ENCODE measurements around the gene RPS6KA2. TPM values are rescaled to one million over a fixed set of nuclear protein-coding genes. Genes with fewer than 3 reads are reported as not detected.
"Not testable (repeated sequence)": the region's sequence is repeated elsewhere in the genome, so short reads cannot be mapped to it uniquely, and the experiment has no call there.

Gene RPS6KA2
- total RNA-seq, 2 donors from 2014 or later: 78.6 to 131 TPM

DNA sequence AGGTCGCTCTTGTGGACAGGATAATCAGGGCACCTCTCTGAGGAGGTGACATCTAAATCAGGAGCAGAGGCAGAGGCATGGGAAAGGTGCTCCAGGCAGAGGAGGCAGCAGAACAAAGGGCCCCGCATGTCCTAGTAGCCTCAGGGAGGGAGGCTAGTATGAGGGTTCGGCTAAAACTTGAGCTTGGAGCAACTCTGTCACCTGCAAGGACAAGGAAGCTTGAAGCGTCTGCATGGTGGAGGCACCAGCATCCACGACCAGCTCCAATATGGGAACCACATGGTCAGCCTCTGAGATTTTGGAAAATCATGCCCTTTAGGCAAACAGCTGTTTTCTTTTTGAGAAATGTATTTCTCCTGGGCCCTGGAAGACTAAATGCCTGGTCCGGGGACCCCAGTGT is 231.3 kb downstream of the RPS6KA2 start:
- Histone ChIP-seq H3K27me3 (no peaks in the 10 kb centered on the region), H3K27ac (no peak overlapping the region), H3K9me3 (no peaks in the 10 kb centered on the region), H3K4me3 (no peak overlapping the region), H3K36me3 (no peaks in the 10 kb centered on the region), H3K4me1 (no peaks in the 10 kb centered on the region)
- TF ChIP-seq, protein P1, sequence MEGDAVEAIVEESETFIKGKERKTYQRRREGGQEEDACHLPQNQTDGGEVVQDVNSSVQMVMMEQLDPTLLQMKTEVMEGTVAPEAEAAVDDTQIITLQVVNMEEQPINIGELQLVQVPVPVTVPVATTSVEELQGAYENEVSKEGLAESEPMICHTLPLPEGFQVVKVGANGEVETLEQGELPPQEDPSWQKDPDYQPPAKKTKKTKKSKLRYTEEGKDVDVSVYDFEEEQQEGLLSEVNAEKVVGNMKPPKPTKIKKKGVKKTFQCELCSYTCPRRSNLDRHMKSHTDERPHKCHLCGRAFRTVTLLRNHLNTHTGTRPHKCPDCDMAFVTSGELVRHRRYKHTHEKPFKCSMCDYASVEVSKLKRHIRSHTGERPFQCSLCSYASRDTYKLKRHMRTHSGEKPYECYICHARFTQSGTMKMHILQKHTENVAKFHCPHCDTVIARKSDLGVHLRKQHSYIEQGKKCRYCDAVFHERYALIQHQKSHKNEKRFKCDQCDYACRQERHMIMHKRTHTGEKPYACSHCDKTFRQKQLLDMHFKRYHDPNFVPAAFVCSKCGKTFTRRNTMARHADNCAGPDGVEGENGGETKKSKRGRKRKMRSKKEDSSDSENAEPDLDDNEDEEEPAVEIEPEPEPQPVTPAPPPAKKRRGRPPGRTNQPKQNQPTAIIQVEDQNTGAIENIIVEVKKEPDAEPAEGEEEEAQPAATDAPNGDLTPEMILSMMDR (IDR thresholded peaks at IDR 0.05): no peak
- no peak for DNase-seq (ENCODE audit: low spot score)

DNA sequence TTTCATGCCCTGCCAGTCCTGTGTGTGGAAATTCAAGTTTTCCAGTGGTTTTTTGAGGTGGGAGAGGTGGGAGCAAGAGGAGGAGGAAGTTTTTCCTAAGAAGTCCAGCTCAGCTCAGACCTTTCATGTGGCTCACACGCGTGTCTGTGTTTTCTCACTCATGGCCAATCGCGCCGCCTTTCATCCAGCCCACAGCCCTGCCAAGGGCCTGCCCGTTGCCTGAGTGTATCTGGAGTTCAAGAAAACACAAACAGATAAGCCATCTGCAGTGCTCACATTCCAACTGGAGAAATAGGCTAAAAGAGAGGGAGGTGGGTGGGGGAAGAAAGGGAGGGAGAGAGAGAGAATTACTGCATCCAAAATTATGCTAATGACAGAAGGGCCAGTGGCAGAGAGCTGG is 231.7 kb downstream of the RPS6KA2 start:
- Histone ChIP-seq H3K9me3 (no peaks in the 10 kb centered on the region), H3K27ac (no peak overlapping the region), H3K4me3 (no peak overlapping the region), H3K4me1 (no peaks in the 10 kb centered on the region), H3K27me3 (no peaks in the 10 kb centered on the region), H3K36me3 (no peaks in the 10 kb centered on the region)
- DNase-seq (ENCODE audit: low spot score): no peak
- TF ChIP-seq, protein P1 (IDR thresholded peaks at IDR 0.05): no peak

DNA sequence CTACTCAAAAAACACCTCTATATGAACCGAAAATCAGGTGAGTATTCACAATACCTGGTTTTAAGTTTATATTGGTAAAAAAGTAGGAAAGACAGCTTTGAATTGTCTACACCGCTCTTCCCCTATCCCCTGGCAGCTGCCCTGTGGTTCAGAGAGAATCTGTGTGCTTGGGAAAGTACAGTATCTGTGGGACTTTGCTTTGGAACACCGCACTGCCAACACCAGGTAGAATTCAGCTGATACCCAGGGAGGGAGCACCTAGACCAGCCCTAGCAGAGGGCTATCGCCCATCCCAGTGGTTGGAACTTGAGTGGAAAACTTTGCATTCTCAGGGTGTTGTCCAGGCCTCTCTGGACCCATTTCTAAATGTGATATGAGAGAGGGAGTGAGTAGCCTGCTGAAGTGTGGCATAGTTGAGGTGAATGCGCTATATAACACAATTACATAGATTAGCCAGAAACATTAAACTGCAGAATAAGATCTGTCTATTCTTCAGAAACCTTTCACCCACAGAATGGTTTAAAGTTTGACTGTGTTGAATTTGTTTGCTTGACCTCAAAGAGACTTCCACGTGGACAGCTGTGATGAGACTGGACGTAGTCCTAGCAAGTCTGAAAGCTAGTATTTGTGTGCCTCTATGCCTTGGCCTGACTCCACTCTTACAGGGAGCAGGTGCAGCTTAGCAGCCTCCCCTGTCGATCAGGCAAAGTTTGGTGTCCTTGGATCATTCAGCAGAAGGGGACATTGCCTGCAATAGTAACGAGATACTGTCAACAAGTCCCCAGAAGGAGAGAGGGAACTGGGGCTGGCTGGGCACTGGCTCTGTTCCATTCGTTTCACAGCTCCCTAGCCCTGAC is 232.8 kb downstream of the RPS6KA2 start:
- H3K9me3 ChIP-seq: no peaks in the 10 kb centered on the region
- TF ChIP-seq, protein P1 (IDR thresholded peaks at IDR 0.05): no peak
- no peak overlapping the region for H3K27ac ChIP-seq
- no peaks in the 10 kb centered on the region for H3K36me3 ChIP-seq
- H3K4me3 ChIP-seq: no peak overlapping the region
- H3K4me1 ChIP-seq: no peaks in the 10 kb centered on the region
- H3K27me3 ChIP-seq: no peaks in the 10 kb centered on the region
- no peak for DNase-seq (ENCODE audit: low spot score)

DNA sequence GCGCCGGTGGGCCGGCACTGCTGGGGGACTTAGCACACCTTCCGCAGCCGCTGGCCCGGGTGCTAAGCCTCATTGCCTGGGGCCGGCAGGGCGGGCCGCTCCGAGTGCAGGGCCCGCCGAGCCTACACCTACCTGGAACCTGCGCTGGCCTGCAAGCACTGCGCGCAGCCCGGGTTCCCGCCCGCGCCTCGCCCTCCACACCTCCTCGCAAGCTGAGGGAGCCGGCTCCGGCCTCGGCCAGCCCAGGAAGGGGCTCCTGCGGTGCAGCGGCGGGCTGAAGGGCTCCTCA is 233.6 kb downstream of the RPS6KA2 start:
- H3K4me3 ChIP-seq: no peak overlapping the region
- TF ChIP-seq, protein P1 (IDR thresholded peaks at IDR 0.05): no peak
- no peaks in the 10 kb centered on the region for H3K36me3 ChIP-seq
- no peaks in the 10 kb centered on the region for H3K4me1 ChIP-seq
- no peak overlapping the region for H3K27ac ChIP-seq
- H3K27me3 ChIP-seq: no peaks in the 10 kb centered on the region
- no peak for DNase-seq (ENCODE audit: low spot score)
- H3K9me3 ChIP-seq: no peaks in the 10 kb centered on the region

DNA sequence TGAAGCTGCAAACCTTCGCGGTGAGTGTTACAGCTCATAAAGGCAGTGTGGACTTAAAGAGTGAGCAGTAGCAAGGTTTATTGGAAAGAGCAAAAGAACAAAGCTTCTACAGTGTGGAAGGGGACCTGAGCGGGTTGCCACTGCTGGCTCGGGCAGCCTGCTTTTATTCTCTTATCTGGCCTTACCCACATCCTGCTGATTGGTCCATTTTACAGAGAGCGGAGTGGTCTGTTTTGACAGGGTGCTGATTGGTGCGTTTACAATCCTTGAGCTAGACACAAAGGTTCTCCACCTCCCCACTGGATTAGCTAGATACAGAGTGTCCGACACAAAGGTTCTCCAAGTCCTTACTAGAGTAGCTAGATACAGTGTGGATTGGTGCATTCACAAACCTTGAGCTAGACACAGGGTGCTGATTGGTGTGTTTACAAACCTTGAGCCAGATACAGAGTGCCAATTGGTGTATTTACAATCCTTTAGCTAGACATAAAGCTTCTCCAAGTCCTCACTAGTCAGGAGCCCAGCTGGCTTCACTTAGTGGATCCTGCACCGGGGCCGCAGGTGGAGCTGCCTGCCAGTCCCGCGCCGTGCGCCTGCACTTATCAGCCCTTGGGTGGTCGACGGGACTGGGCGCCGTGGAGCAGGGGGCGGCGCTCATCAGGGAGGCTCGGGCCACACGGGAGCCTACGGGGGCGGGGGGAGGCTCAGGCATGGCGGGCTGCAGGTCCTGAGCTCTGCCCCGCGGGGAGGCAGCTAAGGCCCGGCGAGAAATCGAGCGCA is 234.1 kb downstream of the RPS6KA2 start:
- not testable (repeated sequence) for DNase-seq (ENCODE audit: low spot score); H3K9me3 ChIP-seq; H3K4me3 ChIP-seq; H3K27ac ChIP-seq; H3K27me3 ChIP-seq; H3K36me3 ChIP-seq; H3K4me1 ChIP-seq

DNA sequence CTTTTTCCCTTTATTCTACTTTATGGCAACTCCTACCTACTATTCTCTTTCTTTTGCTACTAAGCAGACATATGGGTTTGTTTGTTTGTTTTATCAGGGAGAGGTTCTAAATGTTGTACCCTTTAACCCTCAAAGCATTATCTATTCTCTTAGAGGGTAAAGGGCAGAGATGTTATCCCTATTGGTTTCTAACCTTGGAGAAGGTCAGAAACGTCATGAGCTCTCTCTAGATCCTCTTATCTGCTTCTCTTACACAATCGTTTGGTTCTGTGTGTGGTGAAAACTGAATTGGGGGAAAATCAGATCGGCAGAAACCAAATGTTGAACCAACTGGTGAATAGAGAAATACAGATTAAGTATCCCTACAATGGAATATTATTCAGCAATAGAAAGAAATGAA is 237.9 kb downstream of the RPS6KA2 start:
- TF ChIP-seq, protein P1 (IDR thresholded peaks at IDR 0.05): no peak
- H3K36me3 ChIP-seq: no peaks in the 10 kb centered on the region
- no peaks in the 10 kb centered on the region for H3K9me3 ChIP-seq
- peaks cover 0 to 4% of the 10 kb centered on the region in 2 donors for H3K4me1 ChIP-seq
- no peak overlapping the region for H3K27ac ChIP-seq
- H3K27me3 ChIP-seq: no peaks in the 10 kb centered on the region
- no peak for DNase-seq (ENCODE audit: low spot score)
- no peak overlapping the region for H3K4me3 ChIP-seq

All from right atrium auricular region (tissue), 2 donors.